Gastroesophageal sphincter (tissue), 2 donors: ENCODE results near the gene ARHGAP9.

Experiments
- EP300 ChIP-seq: sonication (generic); formaldehyde crosslinking; IDR thresholded peaks from one replicate; pipeline ENCODE4 v1.6.1; 2017; ENCODE audit warnings: antibody characterized with exemption, mild to moderate bottlenecking
- POLR2A ChIP-seq, 2 donors: fragments of 450-650 bp; IDR thresholded peaks; one replicate each; pipeline ENCODE4 v1.6.1; 2017; ENCODE audit warnings: antibody characterized with exemption in 2 of 2, mild to moderate bottlenecking in 2 of 2, moderate library complexity in 1 of 2

DNA sequence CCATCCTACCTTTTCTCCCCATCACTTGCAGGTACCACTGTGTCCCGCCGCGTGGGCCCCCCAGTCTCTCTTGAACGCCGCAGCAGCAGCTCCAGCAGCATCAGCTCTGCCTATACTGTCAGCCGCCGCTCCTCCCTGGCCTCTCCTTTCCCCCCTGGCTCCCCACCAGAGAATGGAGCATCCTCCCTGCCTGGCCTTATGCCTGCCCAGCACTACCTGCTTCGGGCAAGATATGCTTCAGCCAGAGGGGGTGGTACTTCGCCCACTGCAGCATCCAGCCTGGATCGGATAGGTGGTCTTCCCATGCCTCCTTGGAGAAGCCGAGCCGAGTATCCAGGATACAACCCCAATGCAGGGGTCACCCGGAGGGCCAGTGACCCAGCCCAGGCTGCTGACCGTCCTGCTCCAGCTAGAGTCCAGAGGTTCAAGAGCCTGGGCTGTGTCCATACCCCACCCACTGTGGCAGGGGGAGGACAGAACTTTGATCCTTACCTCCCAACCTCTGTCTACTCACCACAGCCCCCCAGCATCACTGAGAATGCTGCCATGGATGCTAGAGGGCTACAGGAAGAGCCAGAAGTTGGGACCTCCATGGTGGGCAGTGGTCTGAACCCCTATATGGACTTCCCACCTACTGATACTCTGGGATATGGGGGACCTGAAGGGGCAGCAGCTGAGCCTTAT is 9.2 kb downstream of the ARHGAP9 start:
- no peak for TF ChIP-seq POLR2A (IDR thresholded peaks at IDR 0.05)
- no peak for TF ChIP-seq EP300
